Right ventricle myocardium superior (tissue), 1 donor: ENCODE data around the gene PEBP1. TPM values are rescaled to one million over a fixed set of nuclear protein-coding genes. Genes with fewer than 3 reads are reported as not detected.

Experiments used
- ATAC-seq: fragments of 200-7000 bp; cut with Tn5 transposase; one replicate; pipeline ENCODE4 v1.9.1; 2020; ENCODE audit warnings: mild to moderate bottlenecking; ENCODE audit not compliant: poor library complexity
- DNase-seq: peaks from one replicate; pipeline ENCODE4 v3.0.0-alpha.2; 2020
- intact Hi-C: fragments of 100-400 bp; cut with DNase I; formaldehyde crosslinking; loops from one replicate; pipeline ENCODE4 v1.11.2; 2022
- long read RNA-seq: library from polyadenylated mRNA; unstranded; transcript quantifications from one replicate; pipeline ENCODE4 v2.0.0, GENCODE V29; 2021
- total RNA-seq: library from RNA; stranded (reverse); fragmentation: NEBNext Ultra II Directional; extraction: Animal tissue kit (Norgen Biotek cat#: 25700); gene quantifications from one replicate; pipeline ENCODE4 v1.2.1, GENCODE V29; 2021
- donor health status: DM: no; HTN: yes; CAD: no; lungs with severe emphysema.

PEBP1 gene
- 498 TPM for total RNA-seq
- long read RNA-seq, transcript PEBP1-201 (4 exons, 1,697 nt): major isoform, 1,507 of 1,543 reads
- long read RNA-seq, partial matches to known transcripts: 9 of 1,543 reads
- long read RNA-seq, other reads (novel, unspliced or antisense): 27 of 1,543 reads

- intact Hi-C loops: loop anchor here (10.0 kb wide), 1 partner anchor 239 kb away; the partner anchor contains the start of genes SUDS3 and TAOK3
- ATAC-seq (peak; percentile 99), DNase-seq (peak; percentile 97)
These were observed at the start of gene PEBP1 for GRCh38 chr12:118135788-118136558. TSS of gene PEBP1 (plus strand) at chr12:118136124. CDS start at chr12:118136210, 86 bp downstream.

- ATAC-seq: no peak
- intact Hi-C loops: no loop called here
- DNase-seq: no peak
These were observed 46.1 kb upstream of the PEBP1 start for GRCh38 chr12:118089782-118090181.

GRCh38 chr12:118094039-118094438 is 41.9 kb upstream of the PEBP1 start:
- ATAC-seq (no peak), DNase-seq (no peak)
- intact Hi-C loops: no loop called here

GRCh38 chr12:118098401-118098800 is 37.5 kb upstream of the PEBP1 start:
- intact Hi-C loops: no loop called here
- ATAC-seq: no peak
- no peak for DNase-seq

- ATAC-seq: no peak
- intact Hi-C loops: no loop called here
- DNase-seq: no peak
These were observed 36.8 kb upstream of the PEBP1 start for GRCh38 chr12:118098911-118099671.

- ATAC-seq (no peak), DNase-seq (no peak)
- intact Hi-C loops: loop anchor here (10.0 kb wide), 1 partner anchor 226 kb away; no protein-coding TSS in a partner anchor
These were observed 34.9 kb upstream of the PEBP1 start for GRCh38 chr12:118101051-118101450.

DNA sequence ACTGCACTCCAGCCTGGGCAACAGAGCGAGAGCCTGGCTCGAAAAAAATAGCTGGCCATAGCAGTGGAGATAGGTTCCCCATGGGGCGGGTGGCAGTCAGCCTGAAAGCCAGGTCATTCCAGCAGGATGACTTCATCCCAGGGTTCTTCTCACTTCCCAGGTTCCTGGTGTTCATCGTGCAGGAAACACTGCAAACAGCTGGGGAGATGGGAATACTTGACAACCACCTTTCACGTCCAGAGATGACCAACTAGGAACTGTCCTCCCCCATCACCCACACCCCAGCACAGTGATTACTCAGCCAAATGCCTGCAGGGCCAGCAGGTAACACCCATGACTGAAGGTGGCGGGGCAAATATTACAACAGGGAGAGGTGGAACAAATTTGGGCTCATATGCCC is 33.9 kb upstream of the PEBP1 start:
- no peak for ATAC-seq
- intact Hi-C loops: loop anchor here (10.0 kb wide), 1 partner anchor 227 kb away; no protein-coding TSS in a partner anchor
- DNase-seq: no peak

DNA sequence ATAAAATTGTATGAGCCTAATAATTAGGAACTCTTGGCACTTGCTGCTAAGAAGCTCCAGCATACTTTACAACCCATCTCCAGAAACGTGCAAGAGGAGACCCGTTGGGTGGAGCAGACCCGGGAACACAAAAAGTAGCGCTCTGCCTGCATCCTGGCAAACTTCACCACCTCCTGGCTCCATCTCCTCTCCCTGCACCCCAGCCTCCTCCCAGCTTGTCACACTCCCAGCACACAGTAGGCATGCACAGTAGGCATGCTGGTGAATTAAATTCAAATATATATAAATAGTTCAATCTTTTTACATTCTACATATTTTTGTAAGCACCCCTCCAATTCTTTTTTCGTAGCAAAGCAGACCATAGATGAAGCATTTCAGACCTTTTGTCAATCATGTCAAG is 33.3 kb upstream of the PEBP1 start:
- no peak for DNase-seq
- intact Hi-C loops: loop anchor here (10.0 kb wide), 1 partner anchor 228 kb away; no protein-coding TSS in a partner anchor

GRCh38 chr12:118103201-118103600 is 32.7 kb upstream of the PEBP1 start:
- intact Hi-C loops: loop anchor here (10.0 kb wide), 1 partner anchor 228 kb away; no protein-coding TSS in a partner anchor
- ATAC-seq (peak; percentile 25), DNase-seq (peak; percentile 46)

More for the DNA sequence above, 33.3 kb upstream of the PEBP1 start:
- no peak for ATAC-seq

DNA sequence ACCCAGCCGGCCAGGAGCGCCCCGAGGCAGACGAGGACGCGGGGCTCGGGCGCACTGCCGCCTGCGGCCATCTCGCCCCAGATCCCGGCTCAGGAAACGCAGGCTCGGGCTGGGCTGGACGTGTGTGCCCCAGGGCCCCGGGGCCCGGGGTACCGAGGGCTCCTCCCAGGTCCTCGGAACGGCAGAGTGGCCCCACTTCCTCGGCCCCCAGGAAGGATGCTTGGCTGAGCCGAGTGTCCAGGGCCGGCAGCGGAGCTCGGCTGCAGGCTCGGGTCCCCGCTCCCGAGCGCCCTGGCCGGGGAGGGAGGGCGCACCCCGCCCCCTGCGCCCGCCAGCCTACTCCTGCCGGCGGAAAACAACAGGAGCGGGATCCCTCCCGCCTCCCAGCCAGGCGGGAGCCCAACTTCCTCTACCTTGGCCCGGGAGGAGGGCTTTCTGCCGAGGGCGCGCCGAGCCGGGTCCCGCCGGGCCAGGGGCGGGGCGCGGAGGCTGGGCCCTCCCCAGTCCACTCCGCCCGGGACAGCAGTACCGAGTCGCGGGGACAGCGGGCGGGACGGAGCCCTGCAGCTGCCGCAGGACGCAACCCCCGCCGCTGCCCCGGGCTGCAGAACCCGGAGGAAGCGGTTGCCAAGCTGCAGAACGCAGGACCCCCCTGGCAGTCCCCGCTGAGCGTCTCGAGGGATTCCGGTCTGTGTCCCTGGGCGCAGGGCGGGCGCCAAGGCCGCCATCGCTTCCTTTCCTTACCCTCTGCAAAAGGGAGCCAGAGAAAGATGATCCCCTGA is 32.1 kb upstream of the PEBP1 start, which contains the start of gene VSIG10:
TSS of gene VSIG10 (minus strand) at position 411 of the 782 bp plus-strand sequence. CDS start at position 71, 340 bp downstream.
- DNase-seq: peak; percentile 86
- intact Hi-C loops: loop anchor here (10.0 kb wide), 1 partner anchor 229 kb away; no protein-coding TSS in a partner anchor
- ATAC-seq: peak; percentile 97

GRCh38 chr12:118107011-118107410 is 28.9 kb upstream of the PEBP1 start:
- intact Hi-C loops: loop anchor here (10.0 kb wide), 1 partner anchor 232 kb away; no protein-coding TSS in a partner anchor
- DNase-seq (no peak), ATAC-seq (no peak)

DNA sequence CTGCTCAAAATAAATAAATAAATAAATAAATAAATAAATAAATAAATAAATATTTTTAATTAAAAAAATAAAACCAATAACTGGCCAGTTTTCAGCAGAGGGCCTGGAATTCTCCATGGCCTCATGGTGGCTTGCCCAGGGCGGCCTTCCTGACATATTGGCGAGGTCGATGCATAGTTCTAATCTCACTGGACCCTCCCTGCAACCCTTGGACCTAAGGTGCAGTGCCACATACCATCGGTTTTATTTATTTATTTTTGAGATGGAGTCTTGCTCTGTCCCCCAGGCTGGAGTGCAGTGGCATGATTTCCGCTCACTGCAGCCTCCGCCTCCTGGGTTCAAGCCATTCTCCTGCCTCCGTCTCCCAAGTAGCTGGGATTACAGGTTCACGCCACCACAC is 28.2 kb upstream of the PEBP1 start:
- DNase-seq (no peak), ATAC-seq (no peak)
- intact Hi-C loops: loop anchor here (10.0 kb wide), 1 partner anchor 233 kb away; no protein-coding TSS in a partner anchor

DNA sequence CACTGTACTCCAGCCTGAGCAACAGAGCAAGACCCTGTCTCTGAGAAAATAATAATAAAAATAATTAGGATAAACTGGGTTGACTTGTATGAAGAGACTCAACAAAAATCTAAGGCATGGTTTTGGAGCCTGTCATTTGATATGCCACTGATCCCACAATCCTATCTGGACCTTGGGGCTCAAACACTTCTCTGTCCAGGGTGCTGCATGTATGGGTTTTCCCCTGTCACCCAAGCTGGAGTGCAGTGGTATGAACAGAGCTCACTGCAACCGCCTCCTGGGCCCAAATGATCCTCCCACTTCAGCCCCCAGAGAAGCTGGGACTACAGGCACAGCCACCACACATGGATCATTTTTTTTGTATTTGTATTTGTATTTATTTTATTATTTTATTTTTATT is 26.8 kb upstream of the PEBP1 start:
- intact Hi-C loops: loop anchor here (10.0 kb wide), 1 partner anchor 234 kb away; no protein-coding TSS in a partner anchor
- ATAC-seq (no peak), DNase-seq (no peak)

DNA sequence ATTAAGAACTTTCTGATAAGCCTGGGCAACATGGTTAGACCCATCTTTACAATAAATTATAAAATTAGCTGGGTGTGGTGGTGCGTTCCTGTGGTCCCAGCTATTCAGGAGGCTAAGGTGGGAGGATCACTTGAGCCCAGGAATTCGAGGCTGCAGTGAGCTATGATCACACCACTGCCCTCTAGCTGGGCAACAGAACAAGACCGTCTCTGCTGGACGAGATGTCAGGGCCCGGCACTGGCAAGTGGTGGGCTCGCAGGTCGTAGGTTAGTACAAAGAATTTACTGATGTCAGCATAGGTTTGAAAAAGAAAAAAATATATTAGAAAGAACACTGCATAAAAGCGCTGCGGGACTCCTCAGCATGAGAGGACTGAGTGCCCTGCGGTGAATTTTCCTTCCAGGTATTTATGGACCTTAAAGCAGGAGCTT is 16.5 kb upstream of the PEBP1 start:
- intact Hi-C loops: no loop called here
- ATAC-seq (no peak), DNase-seq (no peak)

- DNase-seq (peak; percentile 85), ATAC-seq (peak; percentile 95)
- intact Hi-C loops: no loop called here
These were observed 15.2 kb upstream of the PEBP1 start for GRCh38 chr12:118120579-118121363.

GRCh38 chr12:118122264-118122663 is 13.7 kb upstream of the PEBP1 start:
- DNase-seq (no peak), ATAC-seq (no peak)
- intact Hi-C loops: no loop called here

- ATAC-seq (no peak), DNase-seq (no peak)
- intact Hi-C loops: no loop called here
These were observed 11.5 kb upstream of the PEBP1 start for GRCh38 chr12:118124333-118124874.
